SK-N-SH (cell line): ENCODE measurements around the gene RP2. TPM values are rescaled to one million over a fixed set of nuclear protein-coding genes. Genes with fewer than 3 reads are reported as not detected.

Experiments
- CTCF ChIA-PET: fragments of 300-600, 350-600 bp; formaldehyde crosslinking; extraction: SDS; loops from one replicate; lab custom pipeline; 2021; lab: Yijun Ruan, JAX
- POLR2A ChIA-PET: fragments of 350-600 bp; sonication (Branson Sonifier 250); formaldehyde crosslinking; extraction: SDS; loops from one replicate; lab custom pipeline; 2020; ENCODE audit warnings: antibody characterized with exemption, inconsistent platforms; lab: Yijun Ruan, JAX
- DNase-seq: peaks from one replicate; pipeline ENCODE4 v3.0.0; 2012
- H2AFZ ChIP-seq: fragments of 200-600 bp; sonication (generic); 2 replicates; pipeline ENCODE4 v1.8.1; 2016; ENCODE audit warnings: antibody characterized with exemption, mild to moderate bottlenecking, low read depth
- H3F3A ChIP-seq: fragments of 200-600 bp; sonication (generic); replicated peaks from 2 replicates; pipeline ENCODE3; 2016; ENCODE audit warnings: antibody characterized with exemption, mild to moderate bottlenecking; ENCODE audit not compliant: insufficient read depth
- H3K27ac ChIP-seq, 2 experiments: fragments of 200-500 bp in 1 of 2; fragments of 200-600 bp in 1 of 2; sonication (Bioruptor generic) in 1 of 2; sonication (generic), shearing (Covaris generic) in 1 of 2; 2 replicates each; pipeline versions ENCODE4 v1.5.1 to v1.6.1; 2014 to 2016; ENCODE audit warnings: low read depth in 2 of 2, inconsistent platforms in 1 of 2, low read length in 1 of 2, mild to moderate bottlenecking in 1 of 2, mixed read lengths in 1 of 2
- H3K27me3 ChIP-seq: fragments of 200-600 bp; sonication (generic), shearing (Covaris generic); 2 replicates; pipeline ENCODE4 v1.6.1; 2016; ENCODE audit warnings: mixed run types; ENCODE audit not compliant: insufficient read depth
- H3K36me3 ChIP-seq, 2 experiments: fragments of 200-500 bp in 1 of 2; fragments of 200-600 bp in 1 of 2; sonication (Bioruptor generic) in 1 of 2; sonication (generic) in 1 of 2; replicated peaks in 1 of 2; 2 replicates each; pipeline versions ENCODE3 to v1.5.1; 2014 to 2016; ENCODE audit warnings: low read length in 1 of 2, mild to moderate bottlenecking in 1 of 2; ENCODE audit not compliant: insufficient read depth in 2 of 2, control insufficient read depth in 1 of 2
- H3K4me1 ChIP-seq, 2 experiments: fragments of 200-500 bp in 1 of 2; fragments of 200-600 bp in 1 of 2; sonication (Bioruptor generic) in 1 of 2; sonication (generic), shearing (Covaris generic) in 1 of 2; 2 replicates each; pipeline versions ENCODE4 v1.5.1 to v1.6.1; 2014 to 2016; ENCODE audit warnings: low read depth in 1 of 2, low read length in 1 of 2, mixed run types in 1 of 2; ENCODE audit not compliant: insufficient read depth in 2 of 2, control insufficient read depth in 1 of 2
- H3K4me2 ChIP-seq: fragments of 200-600 bp; sonication (generic), shearing (Covaris generic); 2 replicates; pipeline ENCODE4 v1.6.1; 2017; ENCODE audit warnings: mixed run types
- H3K4me3 ChIP-seq, 2 experiments: fragments of 200-500 bp in 1 of 2; fragments of 200-600 bp in 1 of 2; sonication (Bioruptor generic) in 1 of 2; sonication (generic), shearing (Covaris generic) in 1 of 2; 2 replicates each; pipeline versions ENCODE4 v1.5.1 to v1.8.1; 2014 to 2016; ENCODE audit warnings: low read depth in 2 of 2, inconsistent platforms in 1 of 2, low read length in 1 of 2, mild to moderate bottlenecking in 1 of 2, mixed read lengths in 1 of 2, moderate library complexity in 1 of 2
- H3K79me2 ChIP-seq: fragments of 200-600 bp; sonication (generic); 2 replicates; pipeline ENCODE4 v1.8.1; 2017; ENCODE audit warnings: mild to moderate bottlenecking; ENCODE audit not compliant: insufficient read depth
- H3K9ac ChIP-seq: fragments of 200-600 bp; sonication (generic); 2 replicates; pipeline ENCODE4 v1.6.1; 2017; ENCODE audit warnings: mixed run types
- H3K9me2 ChIP-seq: fragments of 200-600 bp; sonication (generic); 2 replicates; pipeline ENCODE4 v1.6.1; 2017; ENCODE audit warnings: mixed run types
- H3K9me3 ChIP-seq: fragments of 200-600 bp; sonication (generic); 2 replicates; pipeline ENCODE4 v1.6.1; 2017; ENCODE audit warnings: mixed run types, mild to moderate bottlenecking, moderate library complexity
- H4K20me1 ChIP-seq: fragments of 200-600 bp; sonication (generic); 2 replicates; pipeline ENCODE4 v1.6.1; 2017; ENCODE audit warnings: mild to moderate bottlenecking, mixed run types; ENCODE audit not compliant: insufficient read depth
- ELF1 ChIP-seq: IDR thresholded peaks from 2 replicates; pipeline ENCODE4 v1.4.0; 2012
- EP300 ChIP-seq, 2 experiments: IDR thresholded peaks; 2 replicates each; pipeline versions ENCODE4 v1.4.0 to v1.6.1; 2012; ENCODE audit warnings: borderline replicate concordance in 1 of 2, low read depth in 1 of 2, low read length in 1 of 2
- FOSL2 ChIP-seq: IDR thresholded peaks from 2 replicates; pipeline ENCODE4 v1.4.0; 2012; ENCODE audit warnings: low read depth, mild to moderate bottlenecking, moderate library complexity, borderline replicate concordance
- FOXM1 ChIP-seq: IDR thresholded peaks from 2 replicates; pipeline ENCODE4 v1.4.0; 2012; ENCODE audit warnings: low read depth, mild to moderate bottlenecking
- GABPA ChIP-seq: IDR thresholded peaks from 2 replicates; pipeline ENCODE4 v1.4.0; 2012; ENCODE audit warnings: low read depth, mild to moderate bottlenecking
- GATA2 ChIP-seq: sonication (generic); formaldehyde crosslinking; IDR thresholded peaks from 2 replicates; pipeline ENCODE4 v1.5.0; 2020; ENCODE audit warnings: mild to moderate bottlenecking, missing genetic modification reagents
- JUND ChIP-seq: IDR thresholded peaks from 2 replicates; pipeline ENCODE4 v1.4.0; 2012
- MEF2A ChIP-seq: IDR thresholded peaks from 2 replicates; pipeline ENCODE4 v1.4.0; 2012; ENCODE audit warnings: low read depth, borderline replicate concordance
- POLR2AphosphoS5 ChIP-seq: IDR thresholded peaks from 2 replicates; pipeline ENCODE4 v1.6.1; 2012; ENCODE audit warnings: low read depth, low read length
- RAD21 ChIP-seq: IDR thresholded peaks from 2 replicates; pipeline ENCODE4 v1.6.1; 2012; ENCODE audit warnings: mild to moderate bottlenecking, low read length
- RFX5 ChIP-seq: IDR thresholded peaks from 2 replicates; pipeline ENCODE4 v1.6.1; 2012; ENCODE audit warnings: mild to moderate bottlenecking, improper control_type of control experiment, low read length
- TAF1 ChIP-seq: IDR thresholded peaks from 2 replicates; pipeline ENCODE4 v1.6.1; 2012; ENCODE audit warnings: low read depth, mild to moderate bottlenecking, low read length, moderate library complexity, borderline replicate concordance
- TEAD4 ChIP-seq: IDR thresholded peaks from 2 replicates; pipeline ENCODE4 v1.4.0; 2012; ENCODE audit warnings: mild to moderate bottlenecking, borderline replicate concordance; ENCODE audit not compliant: insufficient read depth
- WGBS: methylation state at CpG from one replicate; pipeline ENCODE4 v1.1.6; 2017; ENCODE audit warnings: low lambda C conversion rate; 5-methylcytosine and 5-hydroxymethylcytosine counted together
- polyA plus RNA-seq, 3 experiments: library from polyadenylated mRNA; depleted of rRNA; stranded (reverse); fragments of >200 nt; gene quantifications; 2 replicates each; pipeline ENCODE4 v1.2.3, GENCODE V29; 2012
- TF ChIP-seq, protein P1 (sequence below): fragments of 150-350 bp; IDR thresholded peaks from 2 replicates; pipeline ENCODE4 v1.6.1; 2016; ENCODE audit warnings: mild to moderate bottlenecking, low read depth, low read length

Gene RP2
- polyA plus RNA-seq, 1 of the 3 experiments (the other 2 are of a cell fraction): 4.5 TPM

DNA sequence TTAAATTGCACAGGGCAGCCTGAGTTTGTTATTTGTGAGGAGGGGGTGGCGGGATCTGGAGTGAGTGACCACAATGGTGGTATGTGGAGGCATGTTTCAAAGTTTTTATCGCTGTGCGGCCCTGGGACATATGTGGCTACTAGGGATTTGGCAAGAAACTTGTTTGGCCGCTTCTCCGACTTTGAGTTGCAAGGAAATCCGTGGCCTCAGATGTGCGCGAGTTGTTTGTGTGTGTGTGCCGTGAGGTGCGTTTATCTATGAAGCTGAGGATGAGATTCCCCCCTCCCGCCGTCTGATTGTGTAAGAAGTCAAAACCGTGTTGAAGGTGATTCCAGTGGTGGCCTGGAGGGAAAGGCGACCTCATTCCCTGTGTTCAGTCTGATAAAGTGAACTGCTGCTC, 76.8 kb downstream of the RP2 start:
- peak overlapping the region; percentile 68 to 69 for H3K4me3 ChIP-seq
- CTCF ChIA-PET: interaction anchor here (0.8 to 3.3 kb wide), 21 partner anchors 7 to 180 kb away, joined by 3 to 27 read pairs (median 4); no protein-coding TSS in a partner anchor
- no peaks in the 10 kb centered on the region for H4K20me1 ChIP-seq
- peak overlapping the region; percentile 55; the same call in 1 of the 2 replicates for H3K9ac ChIP-seq
- no peaks in the 10 kb centered on the region for H3F3A ChIP-seq
- no peaks in the 10 kb centered on the region for H3K9me3 ChIP-seq
- 3% methylated on average over 14 of the region's 14 CpGs for WGBS
- H3K4me1 ChIP-seq: peaks cover 0 to 4% of the 10 kb centered on the region in 2 experiments; a peak in 1 of 4 replicates
- H3K79me2 ChIP-seq: peaks cover 50% of the 10 kb centered on the region
- peak overlapping the region; percentile 79 for H3K4me2 ChIP-seq
- no peaks in the 10 kb centered on the region; the same call in 1 of the 2 replicates for H3K27me3 ChIP-seq
- no peak for TF ChIP-seq GATA2 (CRISPR knock-in tag)
- no peak for TF ChIP-seq EP300 (IDR thresholded peaks at IDR 0.05; ENCODE audit: borderline replicate concordance in 1 of 2, low read depth in 1 of 2, low read length in 1 of 2)
- TF ChIP-seq RFX5: no peak
- no peak for TF ChIP-seq FOXM1
- no peak for TF ChIP-seq RAD21
- TF ChIP-seq ELF1: no peak
- TF ChIP-seq TEAD4: no peak
- no peak for TF ChIP-seq JUND
- no peak for TF ChIP-seq POLR2AphosphoS5
- no peak for TF ChIP-seq FOSL2
- TF ChIP-seq TAF1: no peak
- no peak for TF ChIP-seq GABPA
- no peaks in the 10 kb centered on the region for H3K36me3 ChIP-seq
- H3K27ac ChIP-seq: peak overlapping the region in 1 of 2 experiments; percentile 55; a peak in 1 of 4 replicates
- POLR2A ChIA-PET: no interaction called here
- H3K9me2 ChIP-seq: no peaks in the 10 kb centered on the region
- peak; percentile 21 for DNase-seq
- no peak overlapping the region; the same call in 1 of the 2 replicates for H2AFZ ChIP-seq

DNA sequence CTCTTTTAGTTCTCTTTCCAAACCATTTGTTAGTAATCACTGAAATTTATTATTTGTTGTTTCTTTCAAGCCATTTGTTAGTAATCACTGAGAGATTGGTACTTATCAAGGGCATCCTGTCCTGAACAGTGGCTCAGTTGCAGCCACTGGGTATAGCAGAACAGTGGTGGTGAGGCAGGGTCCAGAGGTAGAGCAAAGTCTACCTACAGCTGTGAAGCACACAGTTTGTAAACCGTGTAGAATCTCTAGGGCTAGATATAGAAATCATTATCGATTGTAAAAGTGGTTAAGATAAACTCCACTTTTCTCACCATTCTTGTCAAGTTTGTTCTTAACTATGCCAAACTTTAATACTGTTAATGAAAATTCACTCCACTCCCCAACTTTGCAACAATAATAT, 79.4 kb downstream of the RP2 start:
- no peak overlapping the region for H3K4me2 ChIP-seq
- no peaks in the 10 kb centered on the region; the same call in 1 of the 2 replicates for H3K27me3 ChIP-seq
- H3K36me3 ChIP-seq: no peaks in the 10 kb centered on the region
- TF ChIP-seq FOSL2 (no peak), GABPA (no peak), FOXM1 (no peak), JUND (no peak), MEF2A (no peak)
- TF ChIP-seq, protein P1, sequence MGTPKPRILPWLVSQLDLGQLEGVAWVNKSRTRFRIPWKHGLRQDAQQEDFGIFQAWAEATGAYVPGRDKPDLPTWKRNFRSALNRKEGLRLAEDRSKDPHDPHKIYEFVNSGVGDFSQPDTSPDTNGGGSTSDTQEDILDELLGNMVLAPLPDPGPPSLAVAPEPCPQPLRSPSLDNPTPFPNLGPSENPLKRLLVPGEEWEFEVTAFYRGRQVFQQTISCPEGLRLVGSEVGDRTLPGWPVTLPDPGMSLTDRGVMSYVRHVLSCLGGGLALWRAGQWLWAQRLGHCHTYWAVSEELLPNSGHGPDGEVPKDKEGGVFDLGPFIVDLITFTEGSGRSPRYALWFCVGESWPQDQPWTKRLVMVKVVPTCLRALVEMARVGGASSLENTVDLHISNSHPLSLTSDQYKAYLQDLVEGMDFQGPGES: no peak
- H3K9me2 ChIP-seq: no peaks in the 10 kb centered on the region
- WGBS: 40% methylated on average over 2 of the region's 2 CpGs
- H3K9ac ChIP-seq: no peak overlapping the region
- H3K9me3 ChIP-seq: no peaks in the 10 kb centered on the region
- H3K27ac ChIP-seq: no peak overlapping the region
- DNase-seq: no peak
- peaks cover 75% of the 10 kb centered on the region for H3K79me2 ChIP-seq
- H4K20me1 ChIP-seq: no peaks in the 10 kb centered on the region
- no peaks in the 10 kb centered on the region for H3F3A ChIP-seq
- POLR2A ChIA-PET: no interaction called here
- no peak overlapping the region for H2AFZ ChIP-seq
- CTCF ChIA-PET: no interaction called here
- no peak overlapping the region for H3K4me3 ChIP-seq
- peaks cover 0 to 5% of the 10 kb centered on the region in 2 experiments; a peak in 1 of 4 replicates for H3K4me1 ChIP-seq
